ENCODE measurements around the gene ZNF780B.
"Not testable (repeated sequence)": the region's sequence is repeated elsewhere in the genome, so short reads cannot be mapped to it uniquely, and the experiment has no call there.

GRCh38 chr19:40038047-40038446, 18.0 kb downstream of the ZNF780B start:
- not testable (repeated sequence) for TF ChIP-seq ZNF274 (IDR thresholded peaks at IDR 0.05; ENCODE audit: low read depth, low read length); SUZ12 (IDR thresholded peaks at IDR 0.05; ENCODE audit: extremely low read depth, insufficient read depth, insufficient read length); YY1 (IDR thresholded peaks at IDR 0.05; ENCODE audit: insufficient read depth, insufficient read length)
